Mesodermal cell (in vitro differentiated cells): ENCODE results near the gene ACKR4.
"Not testable (repeated sequence)": the region's sequence is repeated elsewhere in the genome, so short reads cannot be mapped to it uniquely, and the experiment has no call there.

Experiments used
- H3K27ac ChIP-seq: 2 replicates; pipeline ENCODE4 v1.7.0; 2013; ENCODE audit warnings: mild to moderate bottlenecking, low read depth, low read length, moderate library complexity; ENCODE audit not compliant: severe bottlenecking
- H3K36me3 ChIP-seq: 2 replicates; pipeline ENCODE4 v1.7.1; 2013; ENCODE audit warnings: mild to moderate bottlenecking, low read length, moderate library complexity; ENCODE audit not compliant: control insufficient read depth, insufficient read depth
- H3K4me1 ChIP-seq: one replicate; pipeline ENCODE4 v1.7.1; 2013; ENCODE audit warnings: mild to moderate bottlenecking, low read length; ENCODE audit not compliant: insufficient read depth, control insufficient read depth, poor library complexity, severe bottlenecking
- H3K4me3 ChIP-seq: 2 replicates; pipeline ENCODE4 v1.7.0; 2013; ENCODE audit warnings: low read length, control low read depth, mild to moderate bottlenecking; ENCODE audit not compliant: insufficient read depth, poor library complexity, severe bottlenecking; ENCODE audit errors: extremely low read depth
- H3K9me3 ChIP-seq: 2 replicates; pipeline ENCODE4 v1.7.1; 2013; ENCODE audit warnings: mild to moderate bottlenecking, low read length, moderate library complexity; ENCODE audit not compliant: control insufficient read depth
- WGBS, 2 experiments: methylation state at CpG; one replicate each; pipeline ENCODE4 v1.1.5; 2013; ENCODE audit warnings: missing lambda C conversion rate in 2 of 2; ENCODE audit not compliant: insufficient coverage in 2 of 2; 5-methylcytosine and 5-hydroxymethylcytosine counted together

Gene ACKR4

GRCh38 chr3:132641427-132641826, 44.4 kb downstream of the ACKR4 start:
- WGBS, 2 experiments, result 83% methylated on average over 1 of the region's 2 CpGs
- peaks cover 21% of the 10 kb centered on the region for H3K4me1 ChIP-seq
- H3K9me3 ChIP-seq, result not testable (repeated sequence)

GRCh38 chr3:132641837-132642538, 44.9 kb downstream of the ACKR4 start:
- Histone ChIP-seq H3K4me1 (peaks cover 21% of the 10 kb centered on the region), H3K9me3 (no peaks in the 10 kb centered on the region), H3K27ac (no peak overlapping the region), H3K4me3 (no peak overlapping the region), H3K36me3 (no peaks in the 10 kb centered on the region)
- 100% methylated on average over 1 of the region's 5 CpGs; no CpG with 5 or more reads in 1 of the 2 experiments for WGBS, 2 experiments

More at GRCh38 chr3:132641427-132641826, 44.4 kb downstream of the ACKR4 start:
- H3K4me3 ChIP-seq, H3K27ac ChIP-seq, H3K36me3 ChIP-seq: not testable (repeated sequence)

GRCh38 chr3:132642539-132642847, 45.4 kb downstream of the ACKR4 start:
- Histone ChIP-seq H3K36me3 (no peaks in the 10 kb centered on the region), H3K27ac (no peak overlapping the region), H3K4me3 (no peak overlapping the region), H3K9me3 (no peaks in the 10 kb centered on the region), H3K4me1 (peaks cover 16% of the 10 kb centered on the region)
- no CpG with 5 or more reads among the region's 2 CpGs for WGBS, 2 experiments

GRCh38 chr3:132643366-132643765, 46.3 kb downstream of the ACKR4 start:
- H3K9me3 ChIP-seq, result no peaks in the 10 kb centered on the region
- H3K27ac ChIP-seq, result no peak overlapping the region
- H3K4me3 ChIP-seq, result no peak overlapping the region
- H3K36me3 ChIP-seq, result no peaks in the 10 kb centered on the region
- H3K4me1 ChIP-seq, result peaks cover 9% of the 10 kb centered on the region
- WGBS, 2 experiments, result 72 to 87% methylated on average over 2 of the region's 2 CpGs

- H3K9me3 ChIP-seq, result no peaks in the 10 kb centered on the region
- WGBS, 2 experiments, result 89 to 100% methylated on average over 1 of the region's 1 CpG
Observed at GRCh38 chr3:132645058-132645457, 48.0 kb downstream of the ACKR4 start.

GRCh38 chr3:132650153-132650552, 53.1 kb downstream of the ACKR4 start:
- Histone ChIP-seq H3K4me3 (no peak overlapping the region), H3K36me3 (no peaks in the 10 kb centered on the region), H3K4me1 (peaks cover 2% of the 10 kb centered on the region), H3K9me3 (no peaks in the 10 kb centered on the region), H3K27ac (no peak overlapping the region)
- WGBS, 2 experiments, result 67 to 80% methylated on average over 1 of the region's 1 CpG

More at GRCh38 chr3:132645058-132645457, 48.0 kb downstream of the ACKR4 start:
- Histone ChIP-seq H3K4me1 (peaks cover 2% of the 10 kb centered on the region), H3K27ac (no peak overlapping the region), H3K36me3 (no peaks in the 10 kb centered on the region), H3K4me3 (no peak overlapping the region)
